GM19452 (cell line): ENCODE results near the gene MYO10.

Source experiments
- ATAC-seq: cut with Tn5 transposase; IDR thresholded peaks from one replicate; pipeline ENCODE4 v1.9.1; 2021; ENCODE audit not compliant: unreplicated experiment

MYO10 gene

DNA sequence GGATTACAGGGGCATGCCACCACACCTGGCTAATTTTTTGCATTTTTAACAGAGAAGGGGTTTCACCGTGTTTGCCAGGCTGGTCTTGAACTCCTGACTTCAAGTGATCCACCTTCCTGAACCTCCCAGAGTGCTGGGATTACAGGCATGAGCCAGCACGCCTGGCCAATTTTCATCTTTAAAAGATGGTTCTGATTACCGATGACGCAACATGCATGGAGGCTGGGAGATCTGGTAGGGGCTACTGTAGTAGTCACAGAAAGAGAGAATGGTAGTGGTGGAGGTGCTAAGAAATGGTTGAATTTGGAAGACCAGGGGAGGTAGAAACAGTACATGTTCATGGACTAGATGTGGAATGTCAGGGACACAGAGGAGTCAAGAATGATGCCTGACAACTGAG is 296.9 kb downstream of the MYO10 start:
- ATAC-seq = no peak

DNA sequence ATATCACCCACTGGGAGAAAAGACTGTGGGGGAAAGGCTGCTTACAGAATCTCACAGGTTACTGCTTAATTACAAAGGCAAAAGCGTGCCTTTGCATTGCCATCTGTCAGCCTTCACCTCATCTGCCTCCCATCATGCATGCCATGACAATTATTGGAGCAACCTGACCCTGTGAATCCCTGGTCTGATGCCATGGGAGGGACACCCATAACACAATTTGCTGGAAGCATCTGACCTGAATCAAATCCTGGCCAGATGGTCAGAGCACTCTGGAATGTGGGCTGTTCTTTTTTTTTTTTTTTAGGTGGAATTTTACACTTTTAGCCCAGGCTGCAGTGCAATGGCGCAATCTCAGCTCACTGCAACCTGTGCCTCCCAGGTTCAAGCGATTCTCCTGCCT is 307.7 kb downstream of the MYO10 start:
- ATAC-seq = no peak

DNA sequence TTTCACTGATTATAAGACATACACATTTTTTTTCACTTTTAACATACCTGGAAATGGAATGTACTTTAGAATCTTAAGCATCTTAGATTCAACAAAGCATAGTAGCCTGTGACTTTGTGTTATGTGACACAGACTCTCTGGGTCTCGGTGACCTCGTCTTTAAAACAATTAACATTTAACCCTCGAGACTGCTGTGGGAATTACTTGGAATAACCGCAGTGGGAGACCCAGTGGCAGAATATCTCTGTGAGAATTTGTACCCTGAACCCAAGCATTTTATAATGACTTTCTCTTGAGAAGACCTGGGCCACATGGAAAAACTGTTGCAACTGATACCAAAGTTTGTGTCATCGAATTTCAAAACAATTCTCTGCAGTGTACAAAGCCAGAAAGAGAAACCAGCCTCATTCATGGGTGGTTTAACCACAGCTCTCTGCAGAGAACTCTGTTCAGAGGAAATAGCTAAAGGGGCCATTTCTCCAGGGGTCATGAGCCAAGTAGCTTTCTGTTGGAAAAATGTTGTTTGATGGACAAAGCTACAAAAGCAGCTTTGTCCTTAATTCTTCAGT is 309.3 kb downstream of the MYO10 start:
- peak; percentile 66 for ATAC-seq

DNA sequence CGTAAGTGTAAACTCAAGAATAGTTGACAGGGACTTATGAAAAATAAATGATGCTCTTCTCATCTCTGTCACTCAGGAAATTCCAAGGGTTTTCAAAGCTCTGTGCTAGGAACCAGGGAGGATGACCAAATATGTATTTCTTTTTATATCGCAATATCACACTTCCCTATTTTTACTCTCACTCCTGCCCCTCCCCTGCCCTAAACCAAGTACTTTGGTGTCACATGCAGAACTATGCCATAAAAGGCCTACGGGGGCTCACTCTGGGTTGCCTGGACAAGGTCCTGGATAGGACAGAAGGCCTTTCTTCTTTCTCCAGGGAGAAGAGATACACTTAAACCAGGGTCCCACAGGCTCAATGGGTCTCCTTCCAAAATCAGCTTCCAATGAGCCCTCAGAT is 311.0 kb downstream of the MYO10 start:
- no peak for ATAC-seq

DNA sequence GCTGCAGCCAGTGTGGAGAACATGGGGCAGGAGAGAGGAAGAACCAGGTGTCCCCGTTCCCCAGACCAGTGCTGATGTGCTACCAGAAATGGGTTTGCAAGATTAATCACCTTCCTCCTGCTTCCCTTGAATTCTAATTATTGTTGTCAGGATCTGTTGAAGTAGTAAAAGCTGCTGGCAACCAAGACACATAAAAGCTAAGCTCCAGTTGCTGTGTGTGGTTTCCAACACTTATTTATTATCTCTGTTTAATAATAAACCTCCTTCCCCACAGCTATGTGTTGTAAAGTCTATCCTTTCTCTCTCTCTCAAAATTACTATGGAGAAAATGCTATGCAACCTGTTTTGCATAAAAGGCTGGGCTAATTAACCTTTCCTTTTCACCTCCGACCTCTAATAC is 317.0 kb downstream of the MYO10 start:
- ATAC-seq = no peak

DNA sequence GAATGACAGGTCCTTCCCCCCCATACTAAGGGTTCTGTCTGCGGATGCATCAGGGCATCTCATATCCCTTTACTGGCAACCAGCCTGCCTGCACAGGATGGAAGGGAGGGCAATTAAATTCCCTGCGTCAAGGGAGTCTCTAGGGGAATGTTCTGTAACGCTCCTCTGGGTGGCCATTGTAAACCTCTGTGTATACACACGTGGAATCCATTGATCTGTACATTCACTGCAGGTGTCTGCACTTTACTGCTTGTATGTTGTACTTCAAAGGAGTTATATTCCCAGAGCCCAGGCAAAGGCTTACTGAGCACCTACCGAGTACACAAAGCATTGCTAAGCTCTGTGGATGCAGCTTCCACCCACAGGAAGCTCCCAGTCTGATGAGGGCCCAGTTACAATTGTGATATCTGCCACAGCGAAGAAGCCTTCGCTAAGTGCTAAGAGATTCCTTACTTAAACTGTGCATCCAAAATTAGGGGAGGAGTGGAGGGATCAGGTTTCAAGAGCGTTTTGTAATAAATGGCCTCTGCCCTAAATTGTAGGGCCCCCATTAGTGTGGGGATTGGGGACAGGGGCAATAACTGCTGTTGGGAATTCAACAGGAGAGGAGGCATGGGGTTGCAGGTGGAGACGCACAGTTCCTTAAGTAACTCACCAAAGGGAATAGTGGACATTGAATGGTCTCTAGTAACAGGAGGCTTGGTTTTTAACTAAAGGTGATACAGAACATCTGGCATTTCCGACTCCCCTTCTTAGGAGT is 317.8 kb downstream of the MYO10 start:
- no peak for ATAC-seq

DNA sequence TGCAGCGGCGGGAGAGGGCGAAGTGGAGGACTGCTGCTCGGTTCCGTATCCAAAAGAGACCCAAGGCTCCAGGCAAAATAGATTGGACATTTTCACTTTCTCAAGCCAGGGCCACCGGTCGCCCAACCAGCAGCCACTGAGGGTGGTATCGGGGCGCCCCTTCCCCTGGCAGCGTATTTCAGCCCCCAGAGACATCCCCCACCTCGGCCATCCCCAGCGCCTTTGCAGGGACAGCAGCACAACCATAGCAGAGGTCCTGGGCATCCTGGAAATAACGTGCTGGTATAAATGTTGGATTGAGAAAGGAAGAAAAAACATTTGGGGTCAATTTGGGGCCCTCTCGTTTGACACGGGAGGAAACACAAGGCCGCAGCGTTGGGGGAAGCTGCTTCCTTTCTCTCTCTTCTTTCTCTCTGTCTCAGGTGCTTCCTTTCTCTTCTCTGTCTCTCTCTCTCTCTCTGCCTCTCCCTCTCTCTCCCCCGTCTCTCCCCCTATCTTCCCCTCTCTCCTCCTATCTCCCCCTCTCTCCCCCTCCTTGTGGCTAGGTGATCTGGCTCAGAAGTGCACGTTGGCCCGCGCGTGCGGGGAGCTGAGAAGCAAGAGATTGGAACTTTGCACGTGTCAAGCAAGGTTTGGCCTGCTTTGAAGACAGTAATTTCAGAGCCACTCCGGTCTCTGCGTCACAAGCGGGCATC is 318.7 kb downstream of the MYO10 start:
- ATAC-seq = no peak

DNA sequence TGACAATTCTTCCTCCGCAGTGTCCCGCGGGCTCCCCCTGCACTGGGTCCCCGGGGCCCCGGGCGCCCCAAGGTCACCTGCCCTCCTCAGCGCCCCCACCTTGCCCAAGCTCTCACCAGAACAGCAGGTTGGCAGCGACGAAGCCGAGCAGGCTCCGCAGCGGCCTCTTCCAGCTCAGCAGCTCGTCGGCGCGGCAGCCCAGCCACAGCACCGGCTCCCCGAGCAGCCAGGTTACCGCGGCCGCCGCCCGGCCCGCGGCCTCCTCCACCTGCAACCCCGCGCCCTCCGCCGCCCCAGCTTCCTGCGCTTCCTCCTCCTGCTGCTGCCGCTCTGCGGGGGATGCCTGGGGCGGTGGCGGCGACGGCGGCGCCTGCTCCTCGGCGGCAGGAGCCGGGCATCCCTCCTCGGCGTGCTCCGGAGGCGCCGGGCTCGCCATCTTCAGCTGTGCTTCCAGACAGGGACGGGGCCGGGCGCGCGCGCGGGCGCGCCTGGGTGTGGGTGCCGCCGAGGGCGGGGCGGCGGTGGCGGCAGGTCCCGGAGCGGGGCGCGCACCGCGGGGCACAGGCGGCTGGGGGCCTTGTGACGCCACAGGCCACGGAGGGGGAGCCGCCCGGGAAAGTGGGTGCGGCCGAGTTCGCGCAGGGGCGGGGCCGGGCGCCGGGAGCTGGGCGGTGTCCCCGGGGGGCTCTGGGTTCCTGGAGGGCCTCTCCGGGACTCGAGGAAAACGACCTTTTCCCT is 319.4 kb downstream of the MYO10 start, which contains the start of gene RETREG1:
RETREG1 (minus strand) TSS at position 462 of the 738 bp plus-strand sequence; CDS start at position 436, 26 bp downstream.
- ATAC-seq = peak; percentile 57

DNA sequence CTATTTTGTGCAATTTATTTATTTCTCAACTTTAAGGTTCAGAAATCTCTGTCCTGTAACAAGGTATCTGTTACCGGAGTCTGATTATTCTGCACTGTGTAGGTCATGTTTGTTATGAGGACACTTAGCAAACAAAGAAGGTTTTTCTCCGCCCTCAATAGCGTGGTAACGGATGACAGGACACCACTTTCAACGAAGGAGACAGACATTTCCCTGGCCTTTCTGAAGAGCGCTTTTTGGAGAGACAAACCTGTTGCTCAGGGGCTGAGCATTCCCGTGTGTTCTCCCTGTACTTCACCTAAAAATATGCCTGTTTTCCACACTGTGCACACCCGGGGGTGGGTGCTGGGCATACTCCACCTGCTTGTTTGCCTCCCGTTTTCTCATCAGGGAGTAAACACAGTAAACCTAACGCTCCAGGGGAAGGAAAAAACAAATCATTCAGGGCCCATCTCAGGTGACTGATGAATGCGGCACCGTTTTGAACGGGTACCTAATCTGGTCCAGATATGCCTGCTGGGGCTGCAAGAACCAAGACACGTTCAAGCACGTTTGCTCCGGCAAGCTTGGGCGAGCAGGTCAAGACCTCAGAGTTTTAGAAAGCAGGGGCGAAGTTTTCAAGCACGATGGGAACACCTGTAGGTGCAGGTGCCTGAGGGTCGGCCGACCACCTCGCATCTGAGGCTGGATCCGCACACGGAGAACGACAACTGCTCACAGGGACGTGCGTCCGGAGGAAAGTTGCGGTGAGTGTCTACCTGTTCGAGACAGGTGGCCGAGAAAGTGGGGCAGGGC is 320.1 kb downstream of the MYO10 start:
- peak; percentile 1 for ATAC-seq

DNA sequence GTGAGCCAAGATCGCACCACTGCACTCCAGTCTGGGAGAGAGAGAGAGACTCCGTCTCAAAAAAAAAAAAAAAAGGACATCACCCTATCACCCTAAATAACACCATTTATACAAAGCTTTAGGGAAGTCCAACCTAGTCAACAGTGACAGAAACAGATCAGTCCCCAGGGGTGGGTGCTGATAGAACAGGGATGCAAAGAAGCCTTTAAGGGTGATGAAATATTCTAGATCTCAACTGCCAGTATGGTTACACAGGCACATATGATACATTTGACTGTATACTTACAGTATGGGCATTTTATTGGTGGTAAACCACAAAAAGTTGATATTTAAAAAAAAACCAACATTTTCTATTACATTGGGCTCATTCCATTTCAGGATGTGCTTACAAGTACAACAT is 324.1 kb downstream of the MYO10 start:
- no peak for ATAC-seq
